ENCODE results near the gene LYRM4.
A peak's percentile ranks its signal among the peaks of the same experiment; 100 is the strongest.

LYRM4 gene

GRCh38 chr6:5091210-5092069 is 169.3 kb downstream of the LYRM4 start:
- no peak for DNase-seq

- no peak for DNase-seq
These were observed 170.1 kb downstream of the LYRM4 start for GRCh38 chr6:5090603-5091002.

GRCh38 chr6:5089481-5090438 is 171.0 kb downstream of the LYRM4 start:
- no peak for DNase-seq

DNA sequence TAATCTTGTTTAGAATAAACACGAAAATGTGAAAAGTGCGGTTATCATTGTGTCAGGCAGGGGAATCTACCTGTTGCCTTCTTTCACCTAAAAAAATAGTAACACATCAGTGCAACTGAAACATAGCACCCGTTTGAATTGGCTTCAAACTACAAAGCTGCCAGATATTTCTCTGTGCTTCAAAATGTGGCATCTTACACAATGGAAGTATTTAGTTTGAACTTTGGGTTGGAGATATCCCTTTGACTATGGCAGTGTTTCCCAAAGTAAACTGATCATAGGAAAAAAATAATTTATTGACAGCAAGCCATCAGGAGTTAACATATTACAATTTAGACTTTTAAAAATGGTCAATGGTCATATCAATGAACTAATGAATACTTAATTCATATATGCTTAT is 172.0 kb downstream of the LYRM4 start:
- DNase-seq: no peak

DNA sequence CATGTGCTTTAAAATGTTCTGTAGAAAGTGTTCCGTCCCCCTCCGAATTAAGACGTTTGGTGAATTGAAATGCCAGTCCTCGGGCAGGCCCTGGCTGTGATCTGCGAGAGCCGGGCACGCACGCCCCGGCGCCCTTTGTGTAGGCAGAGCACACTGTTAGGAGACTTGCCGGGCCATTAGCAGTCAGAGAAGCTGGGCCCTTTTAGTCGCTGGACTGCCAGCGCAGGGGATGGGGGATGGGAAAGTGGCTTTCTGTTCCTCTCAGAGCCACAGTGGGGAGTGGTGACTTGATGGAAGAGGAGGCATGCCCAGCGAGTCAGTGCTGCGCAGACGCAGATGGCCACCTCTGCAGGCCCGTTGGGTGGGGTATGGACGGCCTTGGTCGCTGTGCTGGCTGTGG is 173.4 kb downstream of the LYRM4 start:
- DNase-seq: no peak

- DNase-seq: no peak
These were observed 174.4 kb downstream of the LYRM4 start for GRCh38 chr6:5086294-5086890.

GRCh38 chr6:5085648-5086293 is 175.0 kb downstream of the LYRM4 start:
- DNase-seq: no peak

- DNase-seq: peak; percentile 19
These were observed 175.7 kb downstream of the LYRM4 start, which contains the start of gene PPP1R3G for GRCh38 chr6:5084781-5085647. PPP1R3G (plus strand) TSS chr6:5085341; CDS start chr6:5085486, 145 bp downstream.

GRCh38 chr6:5084360-5084780 is 176.4 kb downstream of the LYRM4 start:
- no peak for DNase-seq

DNA sequence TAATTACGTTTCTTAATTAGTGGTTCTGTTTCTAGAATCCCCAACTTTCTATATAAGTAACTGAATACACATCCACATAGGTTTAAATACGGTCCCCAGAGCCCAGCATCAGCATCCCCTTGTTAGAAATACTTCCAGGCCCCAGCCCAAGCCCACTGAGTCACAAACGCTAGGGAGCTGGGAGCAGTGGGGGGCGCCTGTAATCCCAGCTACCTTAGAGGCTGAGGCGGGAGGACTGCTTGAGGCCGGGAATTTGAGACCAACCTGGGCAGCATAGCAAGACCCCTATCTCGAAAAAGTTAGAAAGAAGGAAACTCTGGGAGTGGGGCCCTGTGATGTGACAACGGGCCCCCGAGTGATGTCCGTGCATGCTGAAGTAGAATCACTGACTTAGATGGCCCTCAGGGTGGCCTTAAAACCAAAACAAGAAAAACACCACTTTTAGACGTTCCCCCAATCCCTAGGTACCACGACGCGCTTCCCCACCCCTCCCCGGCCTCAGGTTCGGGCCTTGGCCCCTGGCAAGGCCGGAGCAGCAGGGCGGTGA is 176.9 kb downstream of the LYRM4 start:
- DNase-seq: no peak

DNA sequence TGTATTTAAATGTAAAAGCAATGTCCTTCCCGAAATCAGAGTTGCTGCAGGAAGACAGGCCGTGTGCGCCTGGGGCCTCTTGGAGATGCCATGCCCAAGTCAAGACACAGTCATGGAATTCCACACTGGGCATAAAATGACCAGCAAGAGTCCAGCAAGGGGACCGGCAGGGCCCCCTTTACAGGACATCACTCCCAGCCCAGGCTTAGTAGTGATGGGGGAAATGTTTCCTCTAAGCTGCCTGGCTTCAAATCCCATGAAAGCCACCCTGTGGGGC is 177.5 kb downstream of the LYRM4 start:
- DNase-seq: no peak

DNA sequence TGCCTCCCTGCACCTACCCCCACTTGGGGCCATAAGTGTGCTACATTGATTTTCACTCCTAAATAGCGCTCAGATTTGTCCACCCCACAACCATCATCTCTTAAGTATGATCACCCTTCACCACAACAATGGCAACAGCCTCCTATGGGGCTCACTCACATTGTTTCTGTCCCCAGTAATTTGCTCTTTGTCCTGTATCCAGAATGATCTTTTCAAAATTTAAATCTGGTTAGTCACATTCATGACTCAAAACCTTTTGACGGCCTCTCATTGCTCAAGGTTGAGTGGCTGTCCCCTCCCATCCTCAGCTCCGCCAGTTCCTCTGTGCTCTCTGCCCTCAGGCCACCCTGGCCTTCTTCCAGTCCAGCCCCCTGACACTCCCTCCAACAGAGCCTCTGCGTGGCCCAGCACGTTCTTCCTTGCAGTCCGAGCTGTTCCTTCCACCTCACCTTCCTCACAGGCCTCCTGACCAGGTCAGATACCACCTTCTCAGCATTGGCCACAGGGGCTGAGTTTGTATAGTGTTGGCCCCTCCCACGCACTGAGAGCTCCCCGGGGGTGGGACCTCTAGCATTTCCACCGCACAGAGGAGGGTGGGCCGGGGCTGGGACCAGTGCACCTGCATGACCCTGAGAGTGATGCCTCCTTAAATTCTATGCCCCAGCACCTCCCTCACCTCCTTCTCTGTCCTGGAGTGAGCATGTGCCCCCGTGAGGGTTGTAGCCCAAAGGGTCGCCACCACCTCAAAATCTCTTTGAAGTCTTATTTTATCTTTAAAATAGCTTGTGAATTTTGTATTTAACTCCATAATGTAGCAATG is 178.1 kb downstream of the LYRM4 start:
- DNase-seq: no peak

DNA sequence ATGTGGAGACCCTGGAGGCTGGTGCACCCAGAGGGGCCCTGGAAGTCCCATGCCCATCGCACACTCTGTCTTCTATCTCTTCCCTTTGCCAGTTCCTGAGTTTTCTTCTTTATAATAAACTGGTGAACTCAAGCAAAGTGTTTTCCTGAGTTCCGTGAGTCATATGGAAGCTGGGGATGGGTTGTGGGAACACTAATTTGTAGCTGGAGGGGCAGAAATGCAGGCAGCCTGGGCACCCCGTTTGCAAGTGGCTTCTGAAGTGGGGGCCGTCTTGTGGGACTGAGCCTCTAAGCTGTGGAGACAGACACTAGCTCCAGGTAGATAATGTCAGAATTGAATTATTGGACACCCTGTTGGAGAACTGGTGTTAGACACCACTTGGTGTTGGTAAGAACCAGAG is 178.8 kb downstream of the LYRM4 start:
- DNase-seq: no peak

DNA sequence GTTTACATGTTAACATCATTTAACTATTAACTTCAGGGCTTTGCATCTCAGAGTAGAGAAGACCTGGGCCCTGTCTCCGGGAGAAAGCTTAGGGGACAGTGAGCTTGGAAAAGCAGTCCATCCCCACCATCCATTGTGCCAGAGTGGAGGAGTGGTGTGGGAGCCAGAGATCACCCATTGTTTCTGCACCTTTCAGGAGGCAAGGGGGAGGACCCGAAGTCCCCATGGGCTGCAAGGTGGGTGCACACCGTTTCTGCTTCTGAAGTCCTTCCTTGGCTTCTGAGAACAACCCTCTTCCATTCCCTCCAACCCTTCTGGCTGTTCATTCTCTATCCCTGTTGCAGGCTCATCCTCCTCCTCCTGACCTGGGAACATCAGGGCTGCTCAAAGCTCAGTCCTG is 179.6 kb downstream of the LYRM4 start:
- DNase-seq: no peak

DNA sequence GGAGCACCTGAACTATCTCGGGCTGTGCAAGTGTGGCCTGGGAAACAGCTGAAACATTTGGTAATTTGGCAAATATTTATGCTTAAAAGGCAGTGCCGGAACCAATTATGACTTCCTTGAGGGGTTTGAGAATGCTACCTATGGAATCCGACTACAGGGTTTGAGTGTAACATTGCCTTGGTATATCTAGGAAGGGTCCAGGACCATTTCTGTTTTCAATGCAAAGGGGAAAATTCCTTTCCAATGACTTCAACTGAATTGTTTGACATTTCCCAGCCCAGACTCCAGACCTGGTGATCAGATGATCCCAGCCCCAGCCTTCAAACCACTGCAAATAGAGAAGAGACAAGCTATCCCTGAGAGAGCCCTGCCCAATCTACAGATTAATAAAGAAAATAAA is 180.2 kb downstream of the LYRM4 start:
- no peak for DNase-seq

- DNase-seq: no peak
These were observed 181.1 kb downstream of the LYRM4 start for GRCh38 chr6:5079692-5080091.

- no peak for DNase-seq
These were observed 182.6 kb downstream of the LYRM4 start for GRCh38 chr6:5078121-5078669.

GRCh38 chr6:5076931-5077330 is 183.8 kb downstream of the LYRM4 start:
- DNase-seq: no peak

DNA sequence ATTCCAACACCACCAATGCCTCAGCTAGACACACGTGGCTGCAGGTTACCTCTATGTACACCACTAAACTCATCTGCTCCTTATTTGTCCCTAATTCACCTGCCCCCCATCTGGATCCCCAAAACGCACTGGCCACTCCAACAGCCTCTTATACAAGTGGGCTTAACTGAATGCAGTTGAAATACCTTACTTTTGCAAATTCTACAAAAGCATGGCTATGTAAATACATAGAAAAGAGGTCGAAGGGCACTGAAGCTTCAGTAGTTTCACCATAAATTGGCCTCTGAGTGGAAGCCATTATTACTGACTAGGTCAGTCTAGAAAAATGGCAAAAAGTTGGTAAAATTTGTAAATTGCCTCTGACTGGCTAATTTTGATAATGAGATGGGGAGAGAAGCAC is 186.8 kb downstream of the LYRM4 start:
- DNase-seq: no peak

DNA sequence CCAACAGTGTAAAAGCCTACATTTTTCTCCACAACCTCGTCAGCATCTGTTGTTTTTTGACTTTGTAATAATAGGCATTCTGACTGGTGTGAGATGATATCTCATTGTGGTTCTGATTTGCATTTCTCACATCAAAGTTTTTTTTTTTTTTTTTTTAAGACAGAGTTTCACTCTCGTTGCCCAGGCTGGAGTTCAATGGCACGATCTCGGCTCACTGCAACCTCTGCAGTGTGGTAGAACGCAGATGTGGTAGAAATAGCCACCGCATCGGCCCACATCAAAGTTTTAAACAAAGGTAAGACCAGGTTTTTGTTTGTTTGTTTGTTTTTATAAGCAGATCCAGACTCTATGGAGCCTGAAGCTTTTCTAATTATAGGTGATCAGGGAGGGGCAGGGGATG is 188.3 kb downstream of the LYRM4 start:
- DNase-seq: no peak

DNA sequence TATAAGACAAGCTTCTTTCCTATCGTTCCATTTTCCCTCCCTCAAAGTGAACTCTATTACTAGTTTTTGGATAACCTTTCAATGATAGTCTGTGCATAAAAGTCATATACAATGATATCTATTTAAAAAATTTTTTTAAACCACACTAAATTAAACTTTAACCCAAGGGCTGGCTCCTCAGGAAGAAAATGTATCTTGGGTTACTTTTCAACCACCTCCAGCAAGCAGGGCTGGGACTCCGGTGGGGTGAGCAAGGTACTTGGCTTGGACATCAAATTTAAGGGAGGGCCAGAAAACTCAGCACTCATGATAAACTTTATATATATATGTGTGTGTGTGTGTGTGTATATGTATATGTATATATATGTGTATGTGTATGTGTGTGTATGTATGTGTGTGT is 189.5 kb downstream of the LYRM4 start:
- no peak for DNase-seq

Measured in KG1 (cell line).